ENCODE data around the gene PCYT1B.

- no peak for TF ChIP-seq ZNF384 (IDR thresholded peaks at IDR 0.05)
- no peak for TF ChIP-seq SP1 (IDR thresholded peaks at IDR 0.05)
- no peak for TF ChIP-seq ARNT (IDR thresholded peaks at IDR 0.05)
- TF ChIP-seq SUZ12 (IDR thresholded peaks at IDR 0.05): no peak
- no peak for TF ChIP-seq CTBP1 (IDR thresholded peaks at IDR 0.05; ENCODE audit: borderline replicate concordance)
- no peak for TF ChIP-seq L3MBTL2 (conservative IDR thresholded peaks at IDR 0.05)
- no peak for TF ChIP-seq FOXA1 (IDR thresholded peaks at IDR 0.05)
- no peak for TF ChIP-seq LEF1 (IDR thresholded peaks at IDR 0.05; ENCODE audit: borderline replicate concordance)
- TF ChIP-seq FOXK2 (IDR thresholded peaks at IDR 0.05): no peak
- TF ChIP-seq NFRKB (IDR thresholded peaks at IDR 0.05): no peak
- TF ChIP-seq TARDBP (IDR thresholded peaks at IDR 0.05): no peak
- TF ChIP-seq BHLHE40 (IDR thresholded peaks at IDR 0.05; ENCODE audit: borderline replicate concordance): no peak
- no peak for TF ChIP-seq HDGF (IDR thresholded peaks at IDR 0.05; ENCODE audit: borderline replicate concordance)
- no peak for TF ChIP-seq ELF4 (IDR thresholded peaks at IDR 0.05)
These were observed 72.4 kb downstream of the PCYT1B start for GRCh38 chrX:24574743-24575142.

Data from HEK293T (cell line).